Neural cell (in vitro differentiated cells): ENCODE measurements around the gene C17orf100.

Source experiments
- CTCF ChIP-seq: fragments of 450-650 bp; IDR thresholded peaks from 2 replicates; pipeline ENCODE4 v1.5.1; 2014; ENCODE audit warnings: antibody characterized with exemption, mild to moderate bottlenecking, moderate library complexity; ENCODE audit not compliant: poor library complexity, severe bottlenecking
- EP300 ChIP-seq: fragments of 450-650 bp; conservative IDR thresholded peaks from 2 replicates; pipeline ENCODE4 v1.6.1; 2014; ENCODE audit warnings: antibody characterized with exemption, mild to moderate bottlenecking, moderate library complexity; ENCODE audit not compliant: poor library complexity, severe bottlenecking
- POLR2AphosphoS5 ChIP-seq: IDR thresholded peaks from 2 replicates; pipeline ENCODE4 v1.6.1; 2012
- RAD21 ChIP-seq: fragments of 450-650 bp; conservative IDR thresholded peaks from 2 replicates; pipeline ENCODE4 v1.6.1; 2014; ENCODE audit warnings: antibody characterized with exemption, mild to moderate bottlenecking, moderate library complexity

GRCh38 chr17:6700948-6701307 lies 49.4 kb downstream of the C17orf100 start:
- TF ChIP-seq POLR2AphosphoS5 = no peak
- TF ChIP-seq RAD21 = no peak
- no peak for TF ChIP-seq CTCF
- TF ChIP-seq EP300 = no peak
